GM12864 (cell line): Measurements from ENCODE around the gene KCNT1.

Experiments
- DNase-seq: peaks from one replicate; pipeline ENCODE4 v3.0.0-alpha.2; 2011; ENCODE audit warnings: low read depth
- H3K4me3 ChIP-seq: 2 replicates; pipeline ENCODE4 v1.5.1; 2011; ENCODE audit warnings: mild to moderate bottlenecking, low read depth, low read length, control low read depth
- CTCF ChIP-seq: IDR thresholded peaks from 2 replicates; pipeline ENCODE4 v1.5.1; 2011; ENCODE audit warnings: low read depth, mild to moderate bottlenecking, moderate library complexity, low read length, control low read depth, inconsistent platforms; ENCODE audit errors: missing control alignments

Gene KCNT1

GRCh38 chr9:135724186-135724787 lies 22.3 kb downstream of the KCNT1 start:
- no peak for TF ChIP-seq CTCF

GRCh38 chr9:135726138-135726853 lies 24.3 kb downstream of the KCNT1 start:
- DNase-seq: no peak
- no peak for TF ChIP-seq CTCF
- H3K4me3 ChIP-seq: no peak overlapping the region

More at GRCh38 chr9:135724186-135724787, 22.3 kb downstream of the KCNT1 start:
- DNase-seq: no peak
- no peak overlapping the region for H3K4me3 ChIP-seq

GRCh38 chr9:135727257-135727875 lies 25.4 kb downstream of the KCNT1 start:
- no peak for DNase-seq
- no peak for TF ChIP-seq CTCF
- no peak overlapping the region for H3K4me3 ChIP-seq

- no peak for TF ChIP-seq CTCF
- no peak for DNase-seq
- H3K4me3 ChIP-seq: no peak overlapping the region
Measured at GRCh38 chr9:135728436-135729110, 26.6 kb downstream of the KCNT1 start.

GRCh38 chr9:135729480-135729879 lies 27.5 kb downstream of the KCNT1 start:
- TF ChIP-seq CTCF: no peak
- DNase-seq: no peak

GRCh38 chr9:135731454-135731853 lies 29.5 kb downstream of the KCNT1 start:
- no peak overlapping the region for H3K4me3 ChIP-seq
- TF ChIP-seq CTCF: no peak
- no peak for DNase-seq

More at GRCh38 chr9:135729480-135729879, 27.5 kb downstream of the KCNT1 start:
- H3K4me3 ChIP-seq: no peak overlapping the region
